SU-DHL-6 (cell line): ENCODE data around the gene INPP4A.

Experiments
- EZH2phosphoT487 ChIP-seq: fragments of 200-600 bp; sonication (generic), shearing (Covaris generic); conservative IDR thresholded peaks from 2 replicates; pipeline ENCODE4 v1.6.1; 2018; ENCODE audit warnings: mild to moderate bottlenecking, antibody characterized with exemption, low read length, moderate library complexity, mixed read lengths
- TF ChIP-seq, protein P1 (sequence below): fragments of 200-600 bp; sonication (generic); IDR thresholded peaks from one replicate; pipeline ENCODE4 v1.5.1; 2017; ENCODE audit warnings: antibody characterized with exemption, mild to moderate bottlenecking, low read length, moderate library complexity; ENCODE audit not compliant: insufficient read depth, poor library complexity, severe bottlenecking

DNA sequence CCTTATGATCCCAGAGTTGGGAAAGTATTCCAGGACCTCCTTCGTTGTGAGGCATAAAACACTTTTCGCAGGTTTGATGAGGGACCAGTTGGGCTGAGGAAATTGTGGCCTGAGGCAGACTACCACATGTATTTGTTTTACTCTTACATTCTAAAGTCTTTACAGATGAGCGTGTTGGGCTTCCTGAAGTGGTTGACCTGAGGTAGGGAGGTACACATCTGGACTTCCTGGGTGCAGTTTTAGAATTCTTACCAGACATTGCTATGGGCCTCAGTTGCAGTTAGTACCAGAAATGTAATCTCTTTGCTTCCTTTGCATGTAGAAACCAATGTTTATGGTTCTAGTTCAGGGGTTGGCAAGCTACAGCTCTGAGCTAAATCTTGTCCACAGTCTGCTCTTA lies 114.9 kb downstream of the INPP4A start:
- TF ChIP-seq, protein P1, sequence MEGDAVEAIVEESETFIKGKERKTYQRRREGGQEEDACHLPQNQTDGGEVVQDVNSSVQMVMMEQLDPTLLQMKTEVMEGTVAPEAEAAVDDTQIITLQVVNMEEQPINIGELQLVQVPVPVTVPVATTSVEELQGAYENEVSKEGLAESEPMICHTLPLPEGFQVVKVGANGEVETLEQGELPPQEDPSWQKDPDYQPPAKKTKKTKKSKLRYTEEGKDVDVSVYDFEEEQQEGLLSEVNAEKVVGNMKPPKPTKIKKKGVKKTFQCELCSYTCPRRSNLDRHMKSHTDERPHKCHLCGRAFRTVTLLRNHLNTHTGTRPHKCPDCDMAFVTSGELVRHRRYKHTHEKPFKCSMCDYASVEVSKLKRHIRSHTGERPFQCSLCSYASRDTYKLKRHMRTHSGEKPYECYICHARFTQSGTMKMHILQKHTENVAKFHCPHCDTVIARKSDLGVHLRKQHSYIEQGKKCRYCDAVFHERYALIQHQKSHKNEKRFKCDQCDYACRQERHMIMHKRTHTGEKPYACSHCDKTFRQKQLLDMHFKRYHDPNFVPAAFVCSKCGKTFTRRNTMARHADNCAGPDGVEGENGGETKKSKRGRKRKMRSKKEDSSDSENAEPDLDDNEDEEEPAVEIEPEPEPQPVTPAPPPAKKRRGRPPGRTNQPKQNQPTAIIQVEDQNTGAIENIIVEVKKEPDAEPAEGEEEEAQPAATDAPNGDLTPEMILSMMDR, result no peak
- TF ChIP-seq EZH2phosphoT487, result no peak
